Right forelimb (tissue), 1 donor: Measurements from ENCODE around the gene RBPMS2.
"Not testable (repeated sequence)": the region's sequence is repeated elsewhere in the genome, so short reads cannot be mapped to it uniquely, and the experiment has no call there.

ENCODE experiments used
- DNase-seq: peaks from one replicate; pipeline ENCODE4 v3.0.0-alpha.2; 2018

Gene RBPMS2

GRCh38 chr15:64749999-64750657, 25.3 kb downstream of the RBPMS2 start:
- no peak for DNase-seq

DNA sequence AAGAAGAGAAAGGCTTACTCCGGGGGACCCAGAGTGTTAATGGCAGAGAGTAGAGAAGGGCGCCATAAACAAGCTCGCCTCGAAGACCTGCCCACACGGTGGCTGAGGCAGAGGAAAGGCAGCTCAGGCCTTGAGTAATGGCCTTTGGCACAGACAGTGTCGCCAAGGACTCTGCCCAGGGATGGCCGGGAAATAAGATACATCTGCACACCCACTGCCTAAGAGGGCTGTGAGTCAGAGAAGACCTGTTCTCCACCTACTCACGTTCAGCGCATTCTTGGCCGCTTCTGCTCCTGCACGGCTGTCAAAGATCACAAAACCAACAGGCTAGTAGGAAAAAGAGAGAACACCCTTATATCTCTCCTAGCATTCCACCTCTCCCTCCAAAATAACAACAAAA, 26.2 kb downstream of the RBPMS2 start:
- DNase-seq, result no peak

DNA sequence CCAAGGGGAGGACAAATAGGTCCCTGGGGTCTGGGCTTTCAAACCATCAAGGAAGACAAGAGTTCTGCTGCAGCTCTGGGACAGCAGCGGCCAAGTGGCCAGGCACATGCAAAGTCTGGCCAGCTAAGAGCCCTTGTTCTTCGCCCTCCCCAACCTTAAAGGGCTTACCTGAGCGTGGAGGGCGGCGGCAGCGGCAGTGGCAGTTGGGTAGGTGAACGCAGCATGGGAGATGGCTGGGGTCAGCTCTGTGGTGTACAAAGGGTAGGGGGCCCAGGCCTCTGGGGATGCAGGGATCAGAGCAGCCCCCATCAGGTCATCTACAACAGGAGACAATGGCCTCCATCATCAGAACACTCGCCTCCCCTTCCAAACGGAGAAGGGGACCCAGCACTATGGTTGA, 27.1 kb downstream of the RBPMS2 start:
- DNase-seq, result no peak

DNA sequence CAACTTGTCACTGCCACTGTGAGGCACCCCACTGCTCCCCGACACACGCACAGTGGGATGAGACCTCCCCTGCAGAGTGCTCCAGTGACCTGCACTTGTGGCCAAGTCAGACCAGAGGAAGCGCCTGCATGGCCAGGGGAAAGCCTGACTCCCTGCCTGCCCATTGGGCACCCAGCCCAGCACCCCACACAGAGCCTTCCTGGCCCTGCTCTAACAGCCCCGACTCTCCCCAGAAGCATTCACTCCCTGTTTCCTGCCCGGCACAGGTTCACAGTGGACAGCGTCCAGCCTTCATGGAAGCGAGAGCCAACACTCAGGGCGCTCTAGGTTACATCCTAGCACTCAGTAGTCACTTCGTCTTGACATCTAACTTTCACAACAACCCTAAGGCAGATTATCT, 27.8 kb downstream of the RBPMS2 start:
- no peak for DNase-seq

DNA sequence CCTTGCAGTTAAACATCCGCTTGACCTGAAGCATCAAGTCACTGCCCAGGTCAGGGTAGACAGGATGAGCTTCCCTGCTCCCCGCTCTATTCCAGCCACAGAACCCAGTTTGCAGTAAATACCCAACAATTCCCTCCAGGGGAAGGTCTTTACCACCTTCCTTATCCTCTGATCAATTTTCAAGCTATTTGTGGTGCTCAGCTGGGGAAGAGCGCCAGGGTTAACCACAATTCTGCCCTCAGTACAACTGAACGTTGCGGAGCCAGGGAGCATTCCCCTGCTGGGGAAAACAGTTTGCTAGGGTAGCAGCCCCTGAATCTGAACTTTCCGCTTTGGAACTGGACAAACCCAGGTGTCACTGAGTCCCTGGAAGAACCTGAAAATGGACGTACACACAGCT, 28.5 kb downstream of the RBPMS2 start:
- no peak for DNase-seq

DNA sequence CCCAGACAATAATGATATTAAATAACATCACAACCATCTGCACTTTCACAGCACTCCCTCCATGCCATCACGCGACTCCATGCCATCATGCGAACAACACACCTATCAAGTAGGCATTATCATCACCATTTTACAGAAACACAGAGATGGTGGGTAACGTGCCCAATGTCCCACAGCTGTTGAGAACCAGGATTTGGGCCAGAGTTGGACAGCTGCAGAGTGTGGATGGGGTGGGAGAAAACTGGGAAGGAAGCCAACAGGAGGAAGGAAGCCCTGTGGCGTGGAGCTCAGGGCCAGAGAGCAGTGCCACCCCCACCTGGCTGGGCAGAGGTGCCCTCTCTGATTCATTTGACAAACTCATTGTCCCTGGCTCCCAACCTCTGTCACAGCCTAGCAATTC, 29.0 kb downstream of the RBPMS2 start:
- DNase-seq, result no peak

DNA sequence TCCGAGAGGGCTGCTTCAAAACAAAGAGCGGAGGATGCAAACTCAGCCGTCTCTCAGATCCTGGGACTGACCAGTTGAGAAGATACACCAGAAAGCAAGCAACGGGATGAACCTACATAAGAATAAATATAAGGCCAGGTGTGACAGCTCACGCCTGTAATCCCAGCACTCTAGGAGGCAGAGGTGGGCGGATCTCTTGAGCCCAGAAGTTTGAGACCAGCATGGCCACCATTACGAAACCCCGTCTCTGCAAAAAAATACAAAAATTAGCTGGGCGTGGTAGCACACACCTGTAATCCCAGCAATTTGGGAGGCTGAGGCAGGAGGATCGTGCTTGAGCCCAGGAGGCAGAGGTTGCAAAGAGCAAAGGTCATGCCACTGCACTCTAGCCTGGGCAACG, 31.7 kb downstream of the RBPMS2 start:
- DNase-seq, result no peak

GRCh38 chr15:64742921-64743320, 32.5 kb downstream of the RBPMS2 start:
- no peak for DNase-seq

GRCh38 chr15:64742385-64742784, 33.0 kb downstream of the RBPMS2 start:
- no peak for DNase-seq

- DNase-seq, result not testable (repeated sequence)
Measured at GRCh38 chr15:64741708-64742107, 33.7 kb downstream of the RBPMS2 start.

DNA sequence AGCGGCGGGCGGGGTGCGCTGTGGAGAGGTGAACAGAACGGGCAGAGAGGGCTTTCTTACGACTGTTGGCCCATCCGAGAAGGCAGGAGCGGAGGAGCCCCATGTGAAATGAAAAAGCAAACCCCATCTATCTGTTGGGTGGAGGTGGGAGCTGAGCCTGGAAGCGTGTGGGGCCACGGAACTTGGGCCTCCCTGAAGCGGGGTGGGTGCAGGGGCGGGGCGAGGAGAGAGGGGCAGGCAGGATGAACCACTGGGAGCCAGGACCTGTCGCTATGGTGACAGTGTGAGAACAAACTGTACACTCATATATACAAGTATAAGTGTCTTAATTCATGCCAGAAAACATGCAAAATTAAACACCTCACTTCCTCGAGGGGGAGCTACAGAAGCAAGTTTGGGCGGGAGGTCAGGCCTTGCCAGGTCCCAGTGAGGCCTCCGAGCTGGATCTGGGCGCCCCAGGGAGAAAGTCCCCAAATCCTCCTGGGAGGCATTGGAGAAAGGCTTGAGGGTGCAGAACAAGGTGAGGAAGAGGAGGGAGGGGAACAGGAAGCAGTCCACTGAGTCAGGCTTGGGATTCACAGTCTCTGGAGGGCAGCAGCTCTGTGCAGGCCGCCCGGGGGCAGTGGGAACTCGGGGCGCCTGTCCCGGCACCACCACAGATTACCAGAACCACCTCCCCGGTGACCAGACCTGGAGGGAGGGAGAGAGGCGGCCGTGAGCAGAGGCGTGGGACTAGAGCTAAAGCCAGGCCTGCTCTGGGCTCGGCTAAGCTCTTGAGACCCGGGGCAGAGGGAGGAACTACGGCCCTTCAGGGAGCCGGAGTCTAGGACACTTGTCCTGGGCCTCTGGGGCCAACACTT, 34.8 kb downstream of the RBPMS2 start:
- DNase-seq, result peak; percentile 64

GRCh38 chr15:64739577-64740143, 35.7 kb downstream of the RBPMS2 start:
- DNase-seq, result no peak

GRCh38 chr15:64739156-64739555, 36.2 kb downstream of the RBPMS2 start:
- DNase-seq, result no peak

DNA sequence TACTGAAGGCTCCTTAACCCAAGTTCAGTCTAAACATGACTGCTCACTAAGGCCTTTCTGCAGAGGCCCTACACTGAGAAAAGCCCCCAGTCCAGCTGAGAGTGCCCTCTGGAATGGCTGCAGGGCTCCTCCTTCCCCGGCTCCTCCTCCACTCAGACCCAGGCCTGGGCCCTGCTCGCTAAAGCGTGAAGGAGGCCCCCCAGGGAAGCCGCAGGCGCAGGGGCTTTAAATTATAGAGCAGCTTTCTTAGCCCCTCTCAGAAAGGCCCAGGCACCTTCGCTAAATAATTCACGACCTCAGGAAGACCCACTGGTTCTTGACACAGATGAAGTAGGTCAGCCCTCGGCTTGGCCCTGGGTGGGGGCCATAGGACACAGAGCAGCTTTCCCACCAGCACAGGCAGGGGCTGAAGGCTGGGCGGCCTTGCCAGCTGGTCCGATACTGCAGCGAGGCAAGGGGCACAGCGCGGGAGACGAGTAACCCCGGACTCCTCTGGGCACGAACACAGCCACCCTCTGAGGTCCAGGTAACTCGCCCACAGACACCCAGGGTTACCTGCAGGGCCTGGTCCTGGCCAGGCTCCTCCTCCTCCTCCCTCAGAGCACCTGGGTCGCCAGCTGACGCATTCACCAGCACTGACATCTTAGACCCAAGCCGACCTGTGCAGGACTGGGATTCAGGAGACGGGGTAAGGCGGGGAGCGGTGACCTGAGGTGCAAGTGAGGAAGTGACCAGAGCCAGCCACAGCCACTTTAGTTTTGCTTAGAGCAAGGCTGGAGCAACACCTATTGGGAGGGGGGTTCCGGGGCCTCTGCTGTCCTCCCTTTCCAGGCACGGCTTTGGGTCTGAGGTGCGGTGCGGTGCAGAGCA, 36.9 kb downstream of the RBPMS2 start:
- no peak for DNase-seq

DNA sequence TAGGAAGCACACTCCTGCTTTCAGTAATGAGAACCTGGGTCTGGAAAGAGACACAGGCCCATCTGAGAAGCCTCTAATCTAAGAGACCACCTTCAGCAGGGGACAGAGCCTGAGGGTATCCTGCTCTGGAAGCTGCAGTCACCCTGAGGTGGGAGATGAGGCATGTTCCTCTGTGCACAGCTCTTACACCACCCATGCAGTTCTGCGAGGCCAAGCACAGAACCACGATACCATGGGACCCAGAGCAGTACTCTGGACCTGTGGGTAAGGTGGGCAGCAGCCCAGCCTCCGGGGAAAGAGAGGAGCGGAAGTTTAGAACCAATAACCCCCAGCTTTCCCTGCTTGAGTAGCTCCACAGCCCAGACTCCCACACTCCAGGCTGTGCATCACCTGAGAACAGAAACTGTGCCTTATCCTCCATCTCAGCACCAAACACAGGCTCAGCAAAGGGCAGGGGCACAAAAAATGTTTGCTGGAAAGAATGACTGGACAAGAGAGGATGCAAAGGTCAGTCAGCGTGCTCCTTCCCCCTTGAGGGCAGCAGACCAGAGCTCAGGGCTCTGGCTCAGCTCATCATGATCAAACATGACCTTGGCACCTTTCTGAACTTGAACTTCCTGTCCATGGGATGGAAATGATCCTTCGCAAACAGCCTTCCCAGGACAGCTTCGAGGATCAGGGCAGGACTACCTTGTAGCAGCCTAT, 43.1 kb downstream of the RBPMS2 start:
- no peak for DNase-seq

- DNase-seq, result no peak
Measured at GRCh38 chr15:64731805-64732151, 43.6 kb downstream of the RBPMS2 start.

DNA sequence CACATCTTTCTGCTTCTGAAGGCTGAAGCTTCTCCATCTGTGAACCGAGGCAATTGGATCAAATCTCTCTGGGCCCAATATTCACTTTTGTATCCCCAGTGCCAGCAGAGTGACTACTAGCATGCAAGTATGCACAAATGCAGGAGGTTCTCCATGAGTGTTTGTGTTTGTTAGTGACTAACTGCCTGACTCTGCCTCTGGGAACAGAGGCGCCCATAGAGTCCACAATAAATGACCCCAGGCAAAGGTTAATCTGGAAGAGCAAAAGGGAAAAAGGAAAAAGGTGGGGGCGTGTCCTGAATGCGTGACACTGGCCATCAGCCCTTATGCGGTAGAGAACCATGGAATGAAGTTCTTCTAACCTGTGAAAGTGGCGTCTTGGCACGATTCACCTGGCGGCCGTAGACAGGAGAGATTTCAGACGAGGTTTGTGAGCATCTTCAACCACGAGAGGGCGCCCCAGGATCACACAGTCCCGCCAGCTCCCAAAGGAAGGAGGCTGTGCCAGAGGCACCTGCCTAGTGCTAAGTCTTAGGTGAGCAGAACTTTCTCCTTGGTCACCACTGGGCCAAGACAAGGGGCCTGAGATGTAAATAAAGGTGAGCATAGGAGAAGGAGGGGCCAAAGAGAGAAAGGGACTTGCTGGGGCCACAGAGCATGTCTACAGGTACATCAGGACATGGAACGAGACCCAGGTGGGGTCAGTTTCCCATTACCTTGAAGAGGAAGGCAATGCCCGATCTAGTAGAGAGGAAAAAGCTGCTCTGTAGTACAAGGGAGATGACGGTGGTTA, 44.2 kb downstream of the RBPMS2 start:
- peak; percentile 87 for DNase-seq

GRCh38 chr15:64730151-64730550, 45.2 kb downstream of the RBPMS2 start:
- DNase-seq, result no peak

GRCh38 chr15:64720188-64720587, 55.2 kb downstream of the RBPMS2 start:
- no peak for DNase-seq

GRCh38 chr15:64717735-64718495, 57.5 kb downstream of the RBPMS2 start:
- no peak for DNase-seq

GRCh38 chr15:64717130-64717529, 58.3 kb downstream of the RBPMS2 start:
- DNase-seq, result no peak
